Measurements from ENCODE around the gene PMS1.
A peak's percentile ranks its signal among the peaks of the same experiment; 100 is the strongest.

DNA sequence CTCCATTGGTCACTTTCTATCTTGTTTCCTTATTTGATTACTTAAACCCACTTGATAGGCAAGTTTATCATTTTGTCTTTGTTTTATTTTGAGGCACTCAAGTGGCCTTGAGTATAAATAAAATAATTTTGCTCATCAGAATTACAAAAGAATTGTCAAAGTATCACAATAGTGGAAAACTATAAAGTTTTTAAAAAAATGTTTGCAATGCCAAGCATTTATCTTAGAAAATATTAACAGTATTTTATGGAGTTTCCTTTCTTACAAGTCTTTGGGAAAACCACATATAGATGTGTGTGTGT is 14.7 kb downstream of the PMS1 start:
- TF ChIP-seq, protein P1, sequence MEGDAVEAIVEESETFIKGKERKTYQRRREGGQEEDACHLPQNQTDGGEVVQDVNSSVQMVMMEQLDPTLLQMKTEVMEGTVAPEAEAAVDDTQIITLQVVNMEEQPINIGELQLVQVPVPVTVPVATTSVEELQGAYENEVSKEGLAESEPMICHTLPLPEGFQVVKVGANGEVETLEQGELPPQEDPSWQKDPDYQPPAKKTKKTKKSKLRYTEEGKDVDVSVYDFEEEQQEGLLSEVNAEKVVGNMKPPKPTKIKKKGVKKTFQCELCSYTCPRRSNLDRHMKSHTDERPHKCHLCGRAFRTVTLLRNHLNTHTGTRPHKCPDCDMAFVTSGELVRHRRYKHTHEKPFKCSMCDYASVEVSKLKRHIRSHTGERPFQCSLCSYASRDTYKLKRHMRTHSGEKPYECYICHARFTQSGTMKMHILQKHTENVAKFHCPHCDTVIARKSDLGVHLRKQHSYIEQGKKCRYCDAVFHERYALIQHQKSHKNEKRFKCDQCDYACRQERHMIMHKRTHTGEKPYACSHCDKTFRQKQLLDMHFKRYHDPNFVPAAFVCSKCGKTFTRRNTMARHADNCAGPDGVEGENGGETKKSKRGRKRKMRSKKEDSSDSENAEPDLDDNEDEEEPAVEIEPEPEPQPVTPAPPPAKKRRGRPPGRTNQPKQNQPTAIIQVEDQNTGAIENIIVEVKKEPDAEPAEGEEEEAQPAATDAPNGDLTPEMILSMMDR (IDR thresholded peaks at IDR 0.05), result peak; percentile 36
- TF ChIP-seq ZFX (IDR thresholded peaks at IDR 0.05; ENCODE audit: borderline replicate concordance), result no peak
